SH-SY5Y (cell line): ENCODE results near the gene TCF7.

ENCODE experiments used
- GATA2 ChIP-seq: IDR thresholded peaks from 2 replicates; pipeline ENCODE4 v1.6.1; 2011; ENCODE audit warnings: mild to moderate bottlenecking, low read depth, low read length
- GATA3 ChIP-seq: IDR thresholded peaks from 2 replicates; pipeline ENCODE4 v1.6.1; 2011; ENCODE audit warnings: low read depth, mild to moderate bottlenecking, low read length, moderate library complexity

GRCh38 chr5:134092875-134093274, 21.6 kb upstream of the TCF7 start:
- TF ChIP-seq GATA2 (no peak), GATA3 (no peak)
